D721Med (cell line): ENCODE measurements around the gene LCP1.

Source experiments
- DNase-seq: peaks from one replicate; pipeline ENCODE4 v3.0.0; 2011; ENCODE audit warnings: low spot score; ENCODE audit not compliant: insufficient read length
- FAIRE-seq: peaks from 2 replicates; lab custom pipeline; 2011; peaks lifted over from hg19 to GRCh38; lab: Jason Lieb, UNC
- TF ChIP-seq, protein P1 (sequence below): IDR thresholded peaks from 2 replicates; pipeline ENCODE4 v1.5.1; 2012; ENCODE audit warnings: mild to moderate bottlenecking, control low read depth; ENCODE audit not compliant: insufficient read depth; ENCODE audit errors: missing control alignments

Gene LCP1

DNA sequence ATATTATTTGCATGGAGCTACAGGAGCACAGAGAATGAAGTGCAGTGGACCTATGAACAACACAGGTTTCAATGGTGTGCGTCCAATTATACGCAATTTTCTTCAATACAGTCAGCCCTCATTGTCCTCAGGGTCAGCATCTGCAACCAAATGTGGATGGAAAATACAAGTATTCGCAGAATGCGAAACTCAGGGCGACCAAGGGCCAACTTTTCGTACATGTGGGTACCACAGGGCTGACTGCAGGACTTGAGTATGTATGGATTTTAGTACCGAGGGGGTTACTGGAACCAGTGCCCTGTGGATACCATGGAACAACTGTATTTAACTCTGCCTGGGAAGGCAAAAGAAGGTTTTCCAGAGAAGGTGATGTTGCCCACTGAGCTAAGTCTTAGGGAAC, 10.2 kb downstream of the LCP1 start:
- TF ChIP-seq, protein P1, sequence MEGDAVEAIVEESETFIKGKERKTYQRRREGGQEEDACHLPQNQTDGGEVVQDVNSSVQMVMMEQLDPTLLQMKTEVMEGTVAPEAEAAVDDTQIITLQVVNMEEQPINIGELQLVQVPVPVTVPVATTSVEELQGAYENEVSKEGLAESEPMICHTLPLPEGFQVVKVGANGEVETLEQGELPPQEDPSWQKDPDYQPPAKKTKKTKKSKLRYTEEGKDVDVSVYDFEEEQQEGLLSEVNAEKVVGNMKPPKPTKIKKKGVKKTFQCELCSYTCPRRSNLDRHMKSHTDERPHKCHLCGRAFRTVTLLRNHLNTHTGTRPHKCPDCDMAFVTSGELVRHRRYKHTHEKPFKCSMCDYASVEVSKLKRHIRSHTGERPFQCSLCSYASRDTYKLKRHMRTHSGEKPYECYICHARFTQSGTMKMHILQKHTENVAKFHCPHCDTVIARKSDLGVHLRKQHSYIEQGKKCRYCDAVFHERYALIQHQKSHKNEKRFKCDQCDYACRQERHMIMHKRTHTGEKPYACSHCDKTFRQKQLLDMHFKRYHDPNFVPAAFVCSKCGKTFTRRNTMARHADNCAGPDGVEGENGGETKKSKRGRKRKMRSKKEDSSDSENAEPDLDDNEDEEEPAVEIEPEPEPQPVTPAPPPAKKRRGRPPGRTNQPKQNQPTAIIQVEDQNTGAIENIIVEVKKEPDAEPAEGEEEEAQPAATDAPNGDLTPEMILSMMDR, result no peak
- DNase-seq, result no peak
- FAIRE-seq, result no peak

DNA sequence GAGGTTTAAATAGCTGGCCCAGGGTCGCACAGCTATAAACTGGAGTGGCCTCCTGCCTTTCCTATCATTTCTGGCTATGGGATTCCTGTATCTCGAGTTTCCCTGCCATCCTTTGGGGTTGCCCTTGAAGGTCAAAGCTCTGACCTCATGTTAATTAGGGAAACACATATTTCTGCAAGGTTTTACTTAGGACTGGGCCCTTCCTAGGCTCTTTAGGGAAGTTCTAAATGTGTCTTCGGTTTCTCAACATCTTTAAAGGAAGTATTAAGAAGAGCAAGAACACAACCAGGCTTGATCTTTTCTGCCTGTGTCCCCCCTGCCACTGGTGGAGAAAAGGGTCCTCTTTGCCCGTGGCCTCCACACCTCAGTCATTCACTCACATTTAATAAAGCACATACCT, 10.8 kb downstream of the LCP1 start:
- no peak for FAIRE-seq
- DNase-seq, result no peak
- TF ChIP-seq, protein P1, result no peak

DNA sequence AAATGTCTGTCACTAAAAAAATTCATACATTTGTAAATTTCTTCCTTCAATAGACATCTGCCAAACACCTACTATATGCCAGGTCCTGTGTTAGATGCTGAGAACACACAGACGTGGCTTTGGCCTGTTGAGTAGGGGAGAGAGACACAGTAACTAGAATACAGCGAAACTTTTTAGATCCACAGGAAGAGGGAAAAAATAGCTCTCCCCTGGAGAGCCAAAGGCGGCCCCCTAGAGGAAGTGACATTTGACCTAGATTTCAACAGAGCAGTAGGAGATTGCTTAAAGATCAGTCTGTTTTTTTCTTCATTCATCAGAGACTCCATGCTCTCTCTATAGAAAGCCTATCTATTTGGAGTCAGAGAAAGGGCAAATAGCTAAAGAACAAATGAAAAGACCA, 11.3 kb downstream of the LCP1 start:
- DNase-seq, result no peak
- FAIRE-seq, result no peak
- TF ChIP-seq, protein P1, result no peak

DNA sequence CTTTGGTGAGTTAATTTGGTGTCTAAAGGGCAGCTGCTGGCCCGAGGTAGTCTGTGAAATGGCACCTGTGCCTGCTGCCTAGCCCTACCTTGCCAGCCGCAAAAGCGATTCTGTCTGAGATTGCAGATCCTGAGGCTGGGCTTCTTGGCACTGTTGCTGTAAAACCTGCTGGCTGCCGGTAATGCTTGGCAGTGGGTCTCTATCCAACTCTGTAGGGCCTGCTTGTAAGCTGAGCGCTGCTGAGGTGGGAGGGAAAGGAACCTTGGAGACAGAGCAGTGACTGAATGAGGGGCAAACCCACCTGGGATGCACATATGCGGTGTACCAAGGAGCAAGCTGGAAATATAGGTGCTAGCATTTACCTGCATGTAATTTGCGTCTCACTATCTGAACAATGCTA, 11.7 kb downstream of the LCP1 start:
- DNase-seq (no peak), FAIRE-seq (no peak)
- TF ChIP-seq, protein P1, result no peak

DNA sequence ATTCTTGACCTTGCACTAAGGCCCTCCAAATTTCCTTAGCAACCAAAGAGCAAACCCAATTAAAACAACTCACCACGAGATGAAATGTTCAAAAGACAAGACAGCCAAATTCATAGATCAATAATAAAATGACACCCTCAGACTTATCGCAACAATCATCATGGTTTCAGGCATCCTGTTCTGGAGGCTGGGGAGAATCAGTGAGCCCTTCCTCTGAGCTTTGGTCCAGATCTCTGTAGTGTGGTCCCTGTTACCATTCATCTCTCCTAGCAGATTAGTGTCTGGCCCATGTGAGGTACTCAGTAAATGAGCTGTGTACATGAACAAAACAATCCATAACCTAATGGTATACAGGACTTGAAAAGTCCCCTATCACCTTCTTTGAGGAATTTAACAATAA, 12.2 kb downstream of the LCP1 start:
- FAIRE-seq, result no peak
- no peak for DNase-seq
- TF ChIP-seq, protein P1, result no peak

DNA sequence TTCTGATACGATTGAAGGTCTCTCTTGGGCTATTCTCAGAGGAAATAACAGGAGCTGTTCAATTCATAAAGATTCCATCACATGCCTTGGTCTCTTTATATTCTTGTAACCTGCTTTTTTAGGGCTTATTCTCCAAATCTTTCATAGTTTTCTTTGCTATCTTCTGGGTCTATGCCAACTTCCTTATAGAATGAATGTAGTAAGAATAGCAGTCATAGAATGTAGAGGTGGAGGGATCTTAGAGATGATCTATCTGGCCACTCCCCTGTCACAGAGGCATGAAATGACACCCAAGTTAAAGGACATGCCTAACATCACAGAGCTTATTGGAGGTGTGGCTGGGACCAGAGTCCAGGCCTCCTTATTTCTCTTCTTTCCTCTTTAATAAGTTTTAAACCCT, 13.2 kb downstream of the LCP1 start:
- TF ChIP-seq, protein P1, result no peak
- FAIRE-seq (no peak), DNase-seq (no peak)

DNA sequence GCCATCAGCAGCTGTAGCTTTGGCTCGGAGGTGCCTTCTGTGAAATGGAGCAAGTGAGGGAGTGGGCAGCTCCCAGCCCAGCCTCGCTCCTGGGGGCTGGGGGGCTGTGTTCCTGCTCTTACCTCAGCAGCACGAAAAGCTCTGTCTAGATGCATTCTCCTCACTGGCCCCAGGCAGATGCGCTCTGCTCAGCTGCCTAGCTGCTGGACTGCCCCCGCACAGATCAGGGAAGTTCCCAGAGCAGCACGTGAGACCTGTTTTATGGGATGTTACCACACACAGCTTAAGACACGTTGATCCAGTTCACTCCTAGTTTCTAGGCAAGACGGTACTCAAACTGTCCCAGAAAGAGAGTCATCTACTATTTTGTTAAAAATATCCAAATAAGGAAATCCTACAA, 13.6 kb downstream of the LCP1 start:
- TF ChIP-seq, protein P1, result no peak
- DNase-seq (no peak), FAIRE-seq (no peak)
